ENCODE data around the gene PSMD1. TPM values are rescaled to one million over a fixed set of nuclear protein-coding genes. Genes with fewer than 3 reads are reported as not detected.

The PSMD1 gene
- total and polyA plus RNA-seq, 2 donors (not counting 3 experiments of a cell fraction or from before 2014, with no cell fraction given) = 163 to 209 TPM

DNA sequence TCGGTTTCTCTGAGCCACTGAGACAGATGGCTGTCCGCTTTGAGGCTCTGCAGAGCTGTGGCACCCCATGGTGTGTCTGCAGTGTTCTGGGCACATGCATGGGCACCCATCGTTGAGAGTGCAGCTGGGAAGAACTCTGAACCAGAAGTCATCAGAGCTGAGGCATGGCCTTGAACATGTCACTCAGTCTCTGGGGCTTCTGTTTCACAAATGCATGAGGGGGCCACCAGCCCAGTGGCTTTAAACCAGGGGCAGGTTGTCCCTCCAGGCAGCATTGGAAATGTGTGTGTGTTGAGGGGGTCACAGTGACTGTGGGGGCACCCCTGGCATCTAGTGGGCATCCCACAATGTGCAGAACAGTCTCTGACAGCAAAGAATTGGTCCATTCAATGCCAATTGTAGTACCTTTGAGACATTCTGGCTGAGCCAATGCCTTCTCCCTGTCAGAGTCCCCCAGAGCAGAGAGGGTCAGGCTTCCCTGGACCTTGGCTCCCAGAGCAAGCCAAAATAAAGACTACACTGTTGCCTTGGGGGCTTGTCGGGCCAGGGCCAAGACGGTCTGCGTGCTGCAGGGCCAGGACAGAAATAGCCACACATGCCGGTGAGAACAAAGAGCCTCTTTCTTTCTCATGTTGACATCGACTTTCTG, 9.3 kb upstream of the PSMD1 start:
- ChIA-PET POLR2A (no interaction called here), CTCF (no interaction called here)
- Histone ChIP-seq H3K4me2 (ENCODE audit: insufficient read depth, low read length) (no peak overlapping the region), H3K36me3 (ENCODE audit: control insufficient read depth in 2 of 2, extremely low read depth in 1 of 2, insufficient read depth in 2 of 2, low read length in 2 of 2) (no peaks in the 10 kb centered on the region), H3K9ac (replicated peaks; ENCODE audit: extremely low read depth, insufficient read depth, low read length) (no peak overlapping the region), H3K79me2 (ENCODE audit: control insufficient read depth, insufficient read depth, low read length) (no peaks in the 10 kb centered on the region), H3K9me1 (replicated peaks; ENCODE audit: control insufficient read depth, extremely low read depth, insufficient read depth, low read length) (no peaks in the 10 kb centered on the region), H3K27ac (ENCODE audit: insufficient read depth, low read depth, low read length) (no peak overlapping the region), H3K4me1 (ENCODE audit: control insufficient read depth, extremely low read depth, insufficient read depth, low read length) (peaks cover under 1% of the 10 kb centered on the region), H3K4me3 (replicated peaks in 1 of 3; ENCODE audit: insufficient read depth in 1 of 3, low read depth in 1 of 3, low read length in 3 of 3) (no peak overlapping the region), H2AFZ (ENCODE audit: low read depth, low read length) (no peak overlapping the region), H3K27me3 (ENCODE audit: control insufficient read depth in 2 of 2, insufficient read depth in 2 of 2, low read length in 2 of 2) (peaks cover 9 to 11% of the 10 kb centered on the region in 2 experiments), H3K9me3 (replicated peaks; ENCODE audit: control insufficient read depth, insufficient read depth, low read length) (no peaks in the 10 kb centered on the region), H4K20me1 (replicated peaks; ENCODE audit: control insufficient read depth, extremely low read depth, insufficient read depth, low read length) (no peaks in the 10 kb centered on the region)
- DNase-seq (ENCODE audit: low read depth, low spot score) (no peak), FAIRE-seq (no peak)
- dilution Hi-C loops (cut with MboI; ENCODE audit: extremely low pct_ligation_motif_present, low sequenced_read_pairs) (no loop called here), intact Hi-C loops (cut with micrococcal nuclease) (no loop called here)
- TF ChIP-seq POLR2AphosphoS5 (IDR thresholded peaks at IDR 0.05; ENCODE audit: insufficient read depth, low read depth, low read length) (no peak), EZH2 (IDR thresholded peaks at IDR 0.05; ENCODE audit: borderline replicate concordance, low read depth, low read length, severe bottlenecking) (no peak), GATA2 (IDR thresholded peaks at IDR 0.05; ENCODE audit: insufficient read depth, insufficient read length, low read depth, low read length) (no peak), POLR2A (IDR thresholded peaks at IDR 0.05; ENCODE audit: low read depth, low read length) (no peak), FOS (IDR thresholded peaks at IDR 0.05; ENCODE audit: borderline replicate concordance, insufficient read depth, low read length) (no peak), MYC (IDR thresholded peaks at IDR 0.05; ENCODE audit: low read depth, low read length) (no peak), JUN (IDR thresholded peaks at IDR 0.05; ENCODE audit: borderline replicate concordance, insufficient read depth, insufficient read length, low read depth) (no peak)
- TF ChIP-seq, protein P1, sequence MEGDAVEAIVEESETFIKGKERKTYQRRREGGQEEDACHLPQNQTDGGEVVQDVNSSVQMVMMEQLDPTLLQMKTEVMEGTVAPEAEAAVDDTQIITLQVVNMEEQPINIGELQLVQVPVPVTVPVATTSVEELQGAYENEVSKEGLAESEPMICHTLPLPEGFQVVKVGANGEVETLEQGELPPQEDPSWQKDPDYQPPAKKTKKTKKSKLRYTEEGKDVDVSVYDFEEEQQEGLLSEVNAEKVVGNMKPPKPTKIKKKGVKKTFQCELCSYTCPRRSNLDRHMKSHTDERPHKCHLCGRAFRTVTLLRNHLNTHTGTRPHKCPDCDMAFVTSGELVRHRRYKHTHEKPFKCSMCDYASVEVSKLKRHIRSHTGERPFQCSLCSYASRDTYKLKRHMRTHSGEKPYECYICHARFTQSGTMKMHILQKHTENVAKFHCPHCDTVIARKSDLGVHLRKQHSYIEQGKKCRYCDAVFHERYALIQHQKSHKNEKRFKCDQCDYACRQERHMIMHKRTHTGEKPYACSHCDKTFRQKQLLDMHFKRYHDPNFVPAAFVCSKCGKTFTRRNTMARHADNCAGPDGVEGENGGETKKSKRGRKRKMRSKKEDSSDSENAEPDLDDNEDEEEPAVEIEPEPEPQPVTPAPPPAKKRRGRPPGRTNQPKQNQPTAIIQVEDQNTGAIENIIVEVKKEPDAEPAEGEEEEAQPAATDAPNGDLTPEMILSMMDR (IDR thresholded peaks at IDR 0.05; ENCODE audit: extremely low read depth in 1 of 2, insufficient read depth in 1 of 2, low read depth in 1 of 2, low read length in 2 of 2) = no peak
- TF ChIP-seq, protein P2, sequence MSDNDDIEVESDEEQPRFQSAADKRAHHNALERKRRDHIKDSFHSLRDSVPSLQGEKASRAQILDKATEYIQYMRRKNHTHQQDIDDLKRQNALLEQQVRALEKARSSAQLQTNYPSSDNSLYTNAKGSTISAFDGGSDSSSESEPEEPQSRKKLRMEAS (IDR thresholded peaks at IDR 0.05; ENCODE audit: insufficient read depth, insufficient read length) = no peak
- BruUV-seq (replicated peaks) = no TSS peak
